GM23248 (cell line): Measurements from ENCODE around the gene GLP1R.

Source experiments
- EZH2 ChIP-seq: fragments of 200-600 bp; sonication (generic); IDR thresholded peaks from 2 replicates; pipeline ENCODE4 v1.6.1; 2018; ENCODE audit warnings: antibody characterized with exemption, mild to moderate bottlenecking; ENCODE audit not compliant: insufficient read depth, poor library complexity, severe bottlenecking
- EZH2phosphoT487 ChIP-seq: fragments of 200-600 bp; sonication (generic); IDR thresholded peaks from 2 replicates; pipeline ENCODE4 v1.6.1; 2018; ENCODE audit warnings: antibody characterized with exemption, moderate library complexity, mild to moderate bottlenecking, low read depth; ENCODE audit not compliant: insufficient read depth

- no peak for TF ChIP-seq EZH2
- TF ChIP-seq EZH2phosphoT487: no peak
These were observed 79.5 kb downstream of the GLP1R start for GRCh38 chr6:39128106-39128505.
